NT2/D1 (cell line): ENCODE data around the gene MAGEC1.

Experiments
- SUZ12 ChIP-seq: IDR thresholded peaks from 2 replicates; pipeline ENCODE4 v1.6.1; 2011; ENCODE audit not compliant: insufficient read length, insufficient read depth; ENCODE audit errors: extremely low read depth
- ZNF274 ChIP-seq: IDR thresholded peaks from 2 replicates; pipeline ENCODE4 v1.6.1; 2011; ENCODE audit warnings: mild to moderate bottlenecking, low read depth, low read length

DNA sequence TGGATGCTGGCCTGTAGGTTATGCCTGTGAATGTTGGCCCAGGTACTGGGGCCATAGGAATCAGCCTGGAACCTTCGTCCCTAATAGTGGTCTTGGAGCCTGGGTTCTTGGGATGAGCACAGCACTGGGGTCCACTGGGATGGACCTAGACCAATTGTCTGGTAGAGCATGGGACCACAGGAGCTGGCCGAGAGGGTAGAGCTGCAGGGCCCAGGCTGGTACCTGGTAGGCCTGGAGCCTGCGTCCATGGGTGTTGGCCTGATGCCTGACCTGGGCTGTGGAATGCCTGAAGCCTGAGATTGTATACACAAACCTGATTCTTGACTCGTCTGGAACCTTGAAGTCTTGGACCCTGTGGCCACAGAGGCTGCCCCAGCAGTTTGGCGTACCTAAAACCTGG lies 48.9 kb downstream of the MAGEC1 start:
- TF ChIP-seq ZNF274 (no peak), SUZ12 (no peak)
